HepG2 (cell line): ENCODE results near the gene USP35. TPM values are rescaled to one million over a fixed set of nuclear protein-coding genes. Genes with fewer than 3 reads are reported as not detected.

Source experiments
- ATAC-seq: fragments of 200-7000 bp; cut with Tn5 transposase; 3 replicates; pipeline ENCODE4 v1.9.1; 2020; ENCODE audit warnings: mild to moderate bottlenecking, moderate library complexity
- BruUV-seq: library from RNA; stranded (reverse); fragments of 400-500 nt; replicated peaks from 2 replicates; lab custom pipeline; 2021; lab: Mats Ljungman, UMichigan
- CTCF ChIA-PET: fragments of 300-600 bp; formaldehyde crosslinking; extraction: SDS; loops from one replicate; lab custom pipeline; 2021; ENCODE audit warnings: low total read pairs, inconsistent platforms, low intra/inter-chr PET ratio; lab: Yijun Ruan, JAX
- POLR2A ChIA-PET: fragments of 350-600 bp; sonication (Branson Sonifier 250); formaldehyde crosslinking; loops from one replicate; lab custom pipeline; 2020; ENCODE audit warnings: antibody characterized with exemption, inconsistent platforms; lab: Yijun Ruan, JAX
- DNase-seq: peaks from one replicate; pipeline ENCODE4 v3.0.0-alpha.2; 2015; ENCODE audit warnings: low spot score
- FAIRE-seq: peaks from 3 replicates; lab custom pipeline; 2011; peaks lifted over from hg19 to GRCh38; lab: Jason Lieb, UNC
- H2AFZ ChIP-seq: one replicate; pipeline ENCODE4 v1.6.1; 2011; ENCODE audit warnings: low read length, inconsistent platforms
- H3K27ac ChIP-seq: fragments of 300-600 bp; 3 replicates; pipeline ENCODE4 v1.8.0; 2011; ENCODE audit warnings: mixed run types, mild to moderate bottlenecking, mixed read lengths, low read length, inconsistent platforms; ENCODE audit not compliant: insufficient read depth; ENCODE audit errors: extremely low read length
- H3K27me3 ChIP-seq, 2 experiments: fragments of 200-600 bp in 1 of 2; 2 replicates in 1 of 2; 3 replicates in 1 of 2; pipeline versions ENCODE4 v1.6.0 to v1.8.0; 2011; ENCODE audit warnings: low read length in 2 of 2, mild to moderate bottlenecking in 2 of 2, moderate library complexity in 2 of 2, inconsistent platforms in 1 of 2; ENCODE audit not compliant: insufficient read depth in 2 of 2, control insufficient read depth in 1 of 2
- H3K36me3 ChIP-seq, 2 experiments: fragments of 200-600 bp in 1 of 2; replicated peaks in 1 of 2; 2 replicates in 1 of 2; 3 replicates in 1 of 2; pipeline versions ENCODE4 v1.5.1 to v1.8.0; 2011; ENCODE audit warnings: low read length in 2 of 2, inconsistent platforms in 1 of 2; ENCODE audit not compliant: insufficient read depth in 2 of 2, control insufficient read depth in 1 of 2
- H3K4me1 ChIP-seq: 2 replicates; pipeline ENCODE4 v1.5.1; 2012; ENCODE audit warnings: low read length, inconsistent platforms; ENCODE audit not compliant: insufficient read depth
- H3K4me2 ChIP-seq: 2 replicates; pipeline ENCODE4 v1.6.0; 2011; ENCODE audit warnings: low read depth, low read length, inconsistent platforms
- H3K4me3 ChIP-seq, 3 experiments: fragments of 200-600 bp in 1 of 3; sonication (generic), shearing (Covaris generic) in 1 of 3; replicated peaks in 1 of 3; 2 replicates each; pipeline ENCODE4 v1.5.1; 2011 to 2016; ENCODE audit warnings: low read length in 3 of 3, inconsistent platforms in 2 of 3, low read depth in 2 of 3, mild to moderate bottlenecking in 2 of 3, control low read depth in 1 of 3, mixed read lengths in 1 of 3; ENCODE audit not compliant: insufficient read depth in 1 of 3
- H3K79me2 ChIP-seq: one replicate; pipeline ENCODE4 v1.6.1; 2011; ENCODE audit warnings: low read length, inconsistent platforms; ENCODE audit not compliant: insufficient read depth
- H3K9ac ChIP-seq: 2 replicates; pipeline ENCODE4 v1.6.0; 2011; ENCODE audit warnings: mild to moderate bottlenecking, low read depth, low read length, inconsistent platforms; ENCODE audit not compliant: insufficient read depth
- H3K9me3 ChIP-seq: 2 replicates; pipeline ENCODE4 v1.5.1; 2012; ENCODE audit warnings: mild to moderate bottlenecking, low read length
- H4K20me1 ChIP-seq: 2 replicates; pipeline ENCODE4 v1.6.0; 2011; ENCODE audit warnings: inconsistent platforms, mild to moderate bottlenecking, low read length, moderate library complexity; ENCODE audit not compliant: insufficient read depth
- FOXP1 ChIP-seq, 2 experiments: fragments of 450-650 bp in 1 of 2; IDR thresholded peaks; 2 replicates each; pipeline ENCODE4 v1.6.1; 2017 to 2018; ENCODE audit warnings: antibody characterized with exemption in 1 of 2
- NAIF1 ChIP-seq: sonication (generic); formaldehyde crosslinking; IDR thresholded peaks from 2 replicates; pipeline ENCODE4 v1.5.0; 2020; ENCODE audit warnings: mild to moderate bottlenecking, missing genetic modification reagents, borderline replicate concordance
- ZFX ChIP-seq: sonication (generic); formaldehyde crosslinking; IDR thresholded peaks from 2 replicates; pipeline ENCODE4 v1.4.0; 2020; ENCODE audit warnings: mild to moderate bottlenecking, low read depth, missing genetic modification reagents, moderate library complexity
- ZNF746 ChIP-seq: sonication (generic); formaldehyde crosslinking; IDR thresholded peaks from 2 replicates; pipeline ENCODE4 v1.8.0; 2022; ENCODE audit warnings: mild to moderate bottlenecking, missing genetic modification reagents
- WGBS: methylation state at CpG from one replicate; pipeline ENCODE4 v1.1.6; 2017; ENCODE audit warnings: low lambda C conversion rate; 5-methylcytosine and 5-hydroxymethylcytosine counted together
- in situ Hi-C: cut with HindIII; loops from 2 replicates; pipeline ENCODE4 v1.10.0; 2017; ENCODE audit warnings: low pct_unique_long_range_greater_than_20kb; ENCODE audit not compliant: extremely low pct_ligation_motif_present
- intact Hi-C: fragments of 100-400 bp; cut with micrococcal nuclease; formaldehyde crosslinking; loops from one replicate; pipeline ENCODE4 v1.10.0; 2022; ENCODE audit not compliant: unreplicated experiment
- polyA plus RNA-seq, 8 experiments: library from polyadenylated mRNA; depleted of rRNA in 3 of 8; stranded (reverse) in 7 of 8; unstranded in 1 of 8; fragments of >200 nt; fragmentation: Illumina TruSeq in 4 of 8; extraction: Trizol in 4 of 8; gene quantifications; 2 replicates each; pipeline versions ENCODE4 v1.2.1 to v1.2.3, GENCODE V29; 2011 to 2016; ENCODE audit warnings: low read depth in 4 of 8, missing spikeins in 1 of 8, mixed read lengths in 1 of 8; ENCODE audit not compliant: insufficient read depth in 1 of 8
- total RNA-seq, 5 experiments: library from RNA; depleted of rRNA; stranded (reverse); fragments of >200 nt; fragmentation: Illumina TruSeq; extraction: Trizol; gene quantifications; 2 replicates each; pipeline ENCODE4 v1.2.3, GENCODE V29; 2016; ENCODE audit warnings: low read depth in 1 of 5
- TF ChIP-seq, protein P1 (sequence below): sonication (generic); formaldehyde crosslinking; IDR thresholded peaks from 2 replicates; pipeline ENCODE4 v1.8.0; 2023; ENCODE audit warnings: mild to moderate bottlenecking, missing genetic modification reagents

The USP35 gene
- total and polyA plus RNA-seq, 2 of the 13 experiments (the other 11 are each of a cell fraction or from before 2014, with no cell fraction given) = 4.6 to 7.7 TPM

DNA sequence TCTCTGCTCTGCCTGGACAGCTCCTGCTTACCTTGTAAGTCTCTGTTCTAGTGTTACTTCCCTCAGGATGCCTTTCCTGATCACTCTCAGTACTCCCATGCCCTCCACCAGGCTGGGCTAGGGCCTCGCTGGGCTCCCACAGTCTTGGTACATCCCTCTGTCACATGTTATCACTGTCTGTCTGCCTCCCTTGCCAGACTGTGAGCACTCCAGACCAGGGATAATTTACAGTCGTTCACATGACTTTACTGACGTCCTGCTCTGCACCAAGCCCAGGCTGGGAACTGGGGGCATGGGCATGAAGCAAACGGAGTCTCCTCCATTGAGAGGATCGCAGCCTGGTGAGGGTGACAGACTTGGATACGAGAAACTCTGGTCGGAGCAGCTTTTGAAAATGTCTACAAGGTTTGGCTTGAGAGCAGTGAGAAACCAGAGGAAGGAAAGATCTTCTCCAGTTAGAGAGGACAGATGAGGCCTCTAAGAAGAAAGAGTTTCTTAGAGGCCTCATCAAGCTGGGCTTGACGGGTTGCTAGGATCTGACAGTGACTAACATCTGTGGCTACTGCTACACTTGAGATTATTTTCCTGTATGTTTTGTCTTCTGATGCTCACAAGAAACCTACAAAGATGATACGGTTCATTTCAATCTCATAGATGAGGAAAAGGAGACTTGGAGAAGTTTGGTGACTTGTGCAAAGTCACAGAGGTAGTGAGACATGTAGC, 12.5 kb downstream of the USP35 start:
- Histone ChIP-seq H3K27ac (peak overlapping the region; percentile 61), H3K4me1 (peaks cover 29% of the 10 kb centered on the region), H2AFZ (no peak overlapping the region), H3K4me3 (no peak overlapping the region), H3K9ac (no peak overlapping the region), H3K9me3 (no peaks in the 10 kb centered on the region), H3K4me2 (no peak overlapping the region), H3K36me3 (peaks cover 16 to 37% of the 10 kb centered on the region in 2 experiments; a peak in 4 of 5 replicates), H3K27me3 (no peaks in the 10 kb centered on the region), H4K20me1 (no peaks in the 10 kb centered on the region), H3K79me2 (no peaks in the 10 kb centered on the region)
- 89% methylated on average over 9 of the region's 9 CpGs for WGBS
- ATAC-seq = no peak
- ChIA-PET CTCF (no interaction called here), POLR2A (interaction anchor here (1.0 to 2.0 kb wide), 2 partner anchors 9 to 13 kb away, joined by 4 to 9 read pairs; partner anchors contain the start of genes KCTD21 and USP35)
- in situ Hi-C loops = no loop called here
- intact Hi-C loops = no loop called here
- no peak for DNase-seq
- TF ChIP-seq NAIF1 (CRISPR knock-in tag) = no peak
- no peak for TF ChIP-seq FOXP1 (IDR thresholded peaks at IDR 0.05)
- no peak for TF ChIP-seq FOXP1 (CRISPR knock-in tag; IDR thresholded peaks at IDR 0.05)
- TF ChIP-seq, protein P1, sequence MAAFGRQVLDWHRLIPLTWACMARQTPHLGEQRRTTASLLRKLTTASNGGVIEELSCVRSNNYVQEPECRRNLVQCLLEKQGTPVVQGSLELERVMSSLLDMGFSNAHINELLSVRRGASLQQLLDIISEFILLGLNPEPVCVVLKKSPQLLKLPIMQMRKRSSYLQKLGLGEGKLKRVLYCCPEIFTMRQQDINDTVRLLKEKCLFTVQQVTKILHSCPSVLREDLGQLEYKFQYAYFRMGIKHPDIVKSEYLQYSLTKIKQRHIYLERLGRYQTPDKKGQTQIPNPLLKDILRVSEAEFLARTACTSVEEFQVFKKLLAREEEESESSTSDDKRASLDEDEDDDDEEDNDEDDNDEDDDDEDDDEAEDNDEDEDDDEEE (CRISPR knock-in tag) = no peak
- no peak for TF ChIP-seq ZNF746 (CRISPR knock-in tag)
- TF ChIP-seq ZFX (CRISPR knock-in tag) = no peak
- FAIRE-seq = no peak
- no TSS peak for BruUV-seq
